ENCODE measurements around the gene PRUNE2. TPM values are rescaled to one million over a fixed set of nuclear protein-coding genes. Genes with fewer than 3 reads are reported as not detected.

PRUNE2 gene
- polyA plus RNA-seq, 1 donor (not counting 4 experiments of a cell fraction or from before 2014, with no cell fraction given) = 0.41 TPM

- Histone ChIP-seq H3K27ac (ENCODE audit: control insufficient read depth, insufficient read depth, low read length) (no peak overlapping the region), H3K9me1 (ENCODE audit: control insufficient read depth, extremely low read depth, insufficient read depth, low read length) (no peaks in the 10 kb centered on the region), H2AFZ (ENCODE audit: control insufficient read depth, low read length) (no peak overlapping the region), H4K20me1 (ENCODE audit: control insufficient read depth, extremely low read depth, insufficient read depth, low read length) (no peaks in the 10 kb centered on the region), H3K9ac (ENCODE audit: control insufficient read depth, extremely low read depth, insufficient read depth, low read length) (no peak overlapping the region), H3K4me2 (ENCODE audit: control insufficient read depth, extremely low read depth, insufficient read depth, low read depth, low read length) (no peak overlapping the region), H3K4me3 (ENCODE audit: control insufficient read depth in 2 of 3, extremely low read depth in 1 of 3, insufficient read depth in 2 of 3, low read depth in 1 of 3, low read length in 3 of 3) (no peak overlapping the region), H3K27me3 (ENCODE audit: control insufficient read depth, extremely low read depth, insufficient read depth, low read length) (no peaks in the 10 kb centered on the region), H3K9me3 (ENCODE audit: control insufficient read depth, low read depth, low read length) (no peaks in the 10 kb centered on the region), H3K4me1 (ENCODE audit: control insufficient read depth, extremely low read depth, insufficient read depth, low read length) (peaks cover 3% of the 10 kb centered on the region), H3K36me3 (ENCODE audit: control insufficient read depth in 2 of 2, extremely low read depth in 1 of 2, insufficient read depth in 2 of 2, low read length in 2 of 2) (no peaks in the 10 kb centered on the region), H3K79me2 (ENCODE audit: control insufficient read depth, insufficient read depth, low read length) (no peaks in the 10 kb centered on the region)
- dilution Hi-C loops (cut with MboI; ENCODE audit: extremely low pct_ligation_motif_present, low sequenced_read_pairs) = loop anchor here (25.0 kb wide), 1 partner anchor 184 kb away; no protein-coding TSS in a partner anchor
- DNase-seq (ENCODE audit: low read depth, low spot score) = no peak
- TF ChIP-seq EZH2 (IDR thresholded peaks at IDR 0.05; ENCODE audit: low read length) (no peak), CTCF (optimal IDR thresholded peaks at IDR 0.05 in 1 of 3, IDR thresholded peaks at IDR 0.05 in 1 of 3, conservative IDR thresholded peaks at IDR 0.05 in 1 of 3; ENCODE audit: extremely low read depth in 1 of 3, insufficient read depth in 2 of 3, low read length in 3 of 3) (no peak)
- FAIRE-seq = no peak
Measured at GRCh38 chr9:76803762-76804161, 102.2 kb downstream of the PRUNE2 start.

GRCh38 chr9:76803083-76803482 is 102.8 kb downstream of the PRUNE2 start:
- no peak overlapping the region for H3K27ac ChIP-seq (ENCODE audit: control insufficient read depth, insufficient read depth, low read length)
- no peaks in the 10 kb centered on the region for H3K79me2 ChIP-seq (ENCODE audit: control insufficient read depth, insufficient read depth, low read length)
- H3K9me1 ChIP-seq (ENCODE audit: control insufficient read depth, extremely low read depth, insufficient read depth, low read length) = no peaks in the 10 kb centered on the region
- no peak overlapping the region for H3K9ac ChIP-seq (ENCODE audit: control insufficient read depth, extremely low read depth, insufficient read depth, low read length)
- H3K4me2 ChIP-seq (ENCODE audit: control insufficient read depth, extremely low read depth, insufficient read depth, low read depth, low read length) = no peak overlapping the region
- DNase-seq (ENCODE audit: low read depth, low spot score) (no peak), FAIRE-seq (no peak)
- dilution Hi-C loops (cut with MboI; ENCODE audit: extremely low pct_ligation_motif_present, low sequenced_read_pairs) = loop anchor here (25.0 kb wide), 1 partner anchor 184 kb away; no protein-coding TSS in a partner anchor
- no peaks in the 10 kb centered on the region for H3K4me1 ChIP-seq (ENCODE audit: control insufficient read depth, extremely low read depth, insufficient read depth, low read length)
- no peaks in the 10 kb centered on the region for H3K9me3 ChIP-seq (ENCODE audit: control insufficient read depth, low read depth, low read length)
- H3K36me3 ChIP-seq (ENCODE audit: control insufficient read depth in 2 of 2, extremely low read depth in 1 of 2, insufficient read depth in 2 of 2, low read length in 2 of 2) = no peaks in the 10 kb centered on the region
- no peaks in the 10 kb centered on the region for H4K20me1 ChIP-seq (ENCODE audit: control insufficient read depth, extremely low read depth, insufficient read depth, low read length)
- H3K4me3 ChIP-seq (ENCODE audit: control insufficient read depth in 2 of 3, extremely low read depth in 1 of 3, insufficient read depth in 2 of 3, low read depth in 1 of 3, low read length in 3 of 3) = no peak overlapping the region
- TF ChIP-seq EZH2 (IDR thresholded peaks at IDR 0.05; ENCODE audit: low read length) (no peak), CTCF (optimal IDR thresholded peaks at IDR 0.05 in 1 of 3, IDR thresholded peaks at IDR 0.05 in 1 of 3, conservative IDR thresholded peaks at IDR 0.05 in 1 of 3; ENCODE audit: extremely low read depth in 1 of 3, insufficient read depth in 2 of 3, low read length in 3 of 3) (no peak)
- no peak overlapping the region for H2AFZ ChIP-seq (ENCODE audit: control insufficient read depth, low read length)
- no peaks in the 10 kb centered on the region for H3K27me3 ChIP-seq (ENCODE audit: control insufficient read depth, extremely low read depth, insufficient read depth, low read length)

All from keratinocyte (primary cell).